ENCODE results near the gene ELOVL7. TPM values are rescaled to one million over a fixed set of nuclear protein-coding genes. Genes with fewer than 3 reads are reported as not detected.

ELOVL7 gene
- total RNA-seq, 1 experiment from 2014 or later: 20.0 TPM

- ATAC-seq (no peak), DNase-seq (ENCODE audit: low read depth, low spot score) (no peak)
- no peak overlapping the region for H3K4me2 ChIP-seq (ENCODE audit: low read length)
- H3K9ac ChIP-seq (ENCODE audit: low read length): no peak overlapping the region
- no peaks in the 10 kb centered on the region for H3K9me3 ChIP-seq (ENCODE audit: control insufficient read depth in 1 of 2, insufficient read depth in 1 of 2, low read depth in 1 of 2, low read length in 2 of 2)
- POLR2A ChIA-PET: no interaction called here
- H2AFZ ChIP-seq (ENCODE audit: low read depth, low read length, poor library complexity, severe bottlenecking): no peak overlapping the region
- H3K9me2 ChIP-seq (ENCODE audit: insufficient read depth): no peaks in the 10 kb centered on the region
- no peaks in the 10 kb centered on the region for H4K20me1 ChIP-seq (ENCODE audit: insufficient read depth)
- H3K4me3 ChIP-seq (replicated peaks in 1 of 2; ENCODE audit: low read depth in 1 of 2, low read length in 2 of 2): no peak overlapping the region
- RAD21 ChIA-PET (ENCODE audit: low non-redundant PET in 1 of 2, low total read pairs in 2 of 2, uncharacterized antibody in 2 of 2, unreplicated experiment in 2 of 2): no interaction called here
- H3K27ac ChIP-seq (ENCODE audit: low read depth, low read length): no peak overlapping the region
- H3K4me1 ChIP-seq (ENCODE audit: control insufficient read depth in 1 of 2, insufficient read depth in 2 of 2, low read length in 2 of 2): no peaks in the 10 kb centered on the region
- BruUV-seq (replicated peaks): no TSS peak
- no peaks in the 10 kb centered on the region for H3K36me3 ChIP-seq (ENCODE audit: control insufficient read depth in 1 of 2, insufficient read depth in 2 of 2, low read length in 2 of 2)
- peaks cover 4% of the 10 kb centered on the region for H3K79me2 ChIP-seq (ENCODE audit: insufficient read depth, low read length)
- intact Hi-C loops (cut with micrococcal nuclease): no loop called here
- no peak for TF ChIP-seq ZBTB33 (IDR thresholded peaks at IDR 0.05; ENCODE audit: extremely low read depth, insufficient replicate concordance, low read length)
- CTCF ChIA-PET: no interaction called here
- no peaks in the 10 kb centered on the region for H3K27me3 ChIP-seq (ENCODE audit: insufficient read depth, low read length)
These were observed 20.5 kb downstream of the ELOVL7 start for GRCh38 chr5:60823574-60823973.

GRCh38 chr5:60822285-60822556 is 21.8 kb downstream of the ELOVL7 start:
- Histone ChIP-seq H3K9me2 (ENCODE audit: insufficient read depth) (no peaks in the 10 kb centered on the region), H3K9ac (ENCODE audit: low read length) (no peak overlapping the region), H3K36me3 (ENCODE audit: control insufficient read depth in 1 of 2, insufficient read depth in 2 of 2, low read length in 2 of 2) (no peaks in the 10 kb centered on the region), H3K4me3 (replicated peaks in 1 of 2; ENCODE audit: low read depth in 1 of 2, low read length in 2 of 2) (no peak overlapping the region), H2AFZ (ENCODE audit: low read depth, low read length, poor library complexity, severe bottlenecking) (no peak overlapping the region), H4K20me1 (ENCODE audit: insufficient read depth) (no peaks in the 10 kb centered on the region), H3K79me2 (ENCODE audit: insufficient read depth, low read length) (peaks cover 5% of the 10 kb centered on the region), H3K4me1 (ENCODE audit: control insufficient read depth in 1 of 2, insufficient read depth in 2 of 2, low read length in 2 of 2) (no peaks in the 10 kb centered on the region), H3K4me2 (ENCODE audit: low read length) (no peak overlapping the region), H3K27me3 (ENCODE audit: insufficient read depth, low read length) (no peaks in the 10 kb centered on the region), H3K9me3 (ENCODE audit: control insufficient read depth in 1 of 2, insufficient read depth in 1 of 2, low read depth in 1 of 2, low read length in 2 of 2) (no peaks in the 10 kb centered on the region), H3K27ac (ENCODE audit: low read depth, low read length) (no peak overlapping the region)
- ChIA-PET RAD21 (ENCODE audit: low non-redundant PET in 1 of 2, low total read pairs in 2 of 2, uncharacterized antibody in 2 of 2, unreplicated experiment in 2 of 2) (no interaction called here), CTCF (interaction anchor here (1.3 kb wide), 1 partner anchor 13 kb away, joined by 3 read pairs; no protein-coding TSS in a partner anchor), POLR2A (no interaction called here)
- no TSS peak for BruUV-seq (replicated peaks)
- ATAC-seq (no peak), DNase-seq (ENCODE audit: low read depth, low spot score) (no peak)
- TF ChIP-seq FOSL1 (IDR thresholded peaks at IDR 0.05; ENCODE audit: low read depth) (no peak), POLR2A (IDR thresholded peaks at IDR 0.05; ENCODE audit: borderline replicate concordance, extremely low read depth, insufficient read depth, insufficient read length) (no peak), YY1 (IDR thresholded peaks at IDR 0.05; ENCODE audit: extremely low read depth, insufficient replicate concordance, low read depth, low read length) (no peak), EGR1 (IDR thresholded peaks at IDR 0.05; ENCODE audit: low read depth) (no peak)
- intact Hi-C loops (cut with micrococcal nuclease): no loop called here
